ENCODE results near the gene CRELD1.

DNA sequence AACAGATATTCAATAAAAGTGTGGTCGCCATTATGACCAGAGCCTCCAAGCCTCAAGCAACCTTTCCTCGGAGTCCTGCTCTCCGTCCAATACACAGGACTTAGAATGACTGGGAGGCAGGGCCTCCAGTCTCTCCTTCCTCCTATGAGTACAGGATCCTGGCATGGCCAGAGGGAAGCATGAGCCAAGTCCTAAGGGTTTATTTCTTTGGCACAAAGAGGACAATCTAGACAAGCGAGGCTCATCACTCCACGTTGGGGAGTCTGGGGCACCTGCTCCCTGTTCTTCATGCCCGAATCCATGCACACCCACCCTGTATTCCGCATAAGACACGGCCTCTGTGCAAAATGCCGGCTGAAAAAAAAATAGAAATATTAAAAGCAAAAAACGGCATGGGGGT is 11.7 kb downstream of the CRELD1 start:
- TF ChIP-seq CTCF (conservative IDR thresholded peaks at IDR 0.05; ENCODE audit: low read depth, low read length), result no peak
- no peak for TF ChIP-seq EZH2 (IDR thresholded peaks at IDR 0.05; ENCODE audit: borderline replicate concordance, low read depth, low read length, poor library complexity, severe bottlenecking)

All from A673 (cell line).